Endothelial cell of umbilical vein (primary cell): Measurements from ENCODE around the gene CALHM5.

ENCODE experiments used
- POLR2AphosphoS5 ChIP-seq: IDR thresholded peaks from 2 replicates; pipeline ENCODE4 v1.6.1; 2012; ENCODE audit warnings: low read depth, mild to moderate bottlenecking, control low read depth, low read length, moderate library complexity; ENCODE audit not compliant: insufficient read depth
- TF ChIP-seq, protein P1 (sequence below), 2 donors: IDR thresholded peaks; 1 replicate in 1 of 2; 2 replicates in 1 of 2; pipeline ENCODE4 v1.5.1; 2011; ENCODE audit warnings: low read length in 2 of 2, mild to moderate bottlenecking in 2 of 2, moderate library complexity in 2 of 2, control low read depth in 1 of 2, inconsistent platforms in 1 of 2, low read depth in 1 of 2; ENCODE audit not compliant: insufficient read depth in 1 of 2; ENCODE audit errors: extremely low read depth in 1 of 2

GRCh38 chr6:116542426-116542825, 31.0 kb downstream of the CALHM5 start:
- TF ChIP-seq POLR2AphosphoS5 = no peak
- TF ChIP-seq, protein P1, sequence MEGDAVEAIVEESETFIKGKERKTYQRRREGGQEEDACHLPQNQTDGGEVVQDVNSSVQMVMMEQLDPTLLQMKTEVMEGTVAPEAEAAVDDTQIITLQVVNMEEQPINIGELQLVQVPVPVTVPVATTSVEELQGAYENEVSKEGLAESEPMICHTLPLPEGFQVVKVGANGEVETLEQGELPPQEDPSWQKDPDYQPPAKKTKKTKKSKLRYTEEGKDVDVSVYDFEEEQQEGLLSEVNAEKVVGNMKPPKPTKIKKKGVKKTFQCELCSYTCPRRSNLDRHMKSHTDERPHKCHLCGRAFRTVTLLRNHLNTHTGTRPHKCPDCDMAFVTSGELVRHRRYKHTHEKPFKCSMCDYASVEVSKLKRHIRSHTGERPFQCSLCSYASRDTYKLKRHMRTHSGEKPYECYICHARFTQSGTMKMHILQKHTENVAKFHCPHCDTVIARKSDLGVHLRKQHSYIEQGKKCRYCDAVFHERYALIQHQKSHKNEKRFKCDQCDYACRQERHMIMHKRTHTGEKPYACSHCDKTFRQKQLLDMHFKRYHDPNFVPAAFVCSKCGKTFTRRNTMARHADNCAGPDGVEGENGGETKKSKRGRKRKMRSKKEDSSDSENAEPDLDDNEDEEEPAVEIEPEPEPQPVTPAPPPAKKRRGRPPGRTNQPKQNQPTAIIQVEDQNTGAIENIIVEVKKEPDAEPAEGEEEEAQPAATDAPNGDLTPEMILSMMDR (IDR thresholded peaks at IDR 0.05; ENCODE audit: extremely low read depth in 1 of 2, insufficient read depth in 1 of 2, low read depth in 1 of 2, low read length in 2 of 2) = no peak
